MM.1S (cell line): Measurements from ENCODE around the gene KRT2.

Experiments
- CTCF ChIP-seq: fragments of 300-600 bp; sonication (generic); IDR thresholded peaks from 2 replicates; pipeline ENCODE4 v1.5.1; 2016; ENCODE audit warnings: antibody characterized with exemption, low read length, mixed read lengths
- EZH2 ChIP-seq: fragments of 300-600 bp; sonication (generic); optimal IDR thresholded peaks from 2 replicates; pipeline ENCODE3; 2017; ENCODE audit warnings: low read depth, mild to moderate bottlenecking, antibody characterized with exemption, low read length, mixed read lengths
- EZH2phosphoT487 ChIP-seq: fragments of 300-600 bp; sonication (generic); IDR thresholded peaks from 2 replicates; pipeline ENCODE4 v1.6.1; 2018; ENCODE audit warnings: antibody characterized with exemption, low read length

GRCh38 chr12:52699960-52700359 is 47.9 kb upstream of the KRT2 start:
- TF ChIP-seq CTCF = no peak
- TF ChIP-seq EZH2 = no peak
- TF ChIP-seq EZH2phosphoT487 = no peak
